Panc1 (cell line): ENCODE data around the gene FAAP100. TPM values are rescaled to one million over a fixed set of nuclear protein-coding genes. Genes with fewer than 3 reads are reported as not detected.

Source experiments
- ATAC-seq: fragments of 200-7000 bp; cut with Tn5 transposase; 2 replicates; pipeline ENCODE4 v1.9.1; 2020; ENCODE audit warnings: mild to moderate bottlenecking, moderate library complexity
- BruUV-seq: library from RNA; stranded (reverse); fragments of 400-500 nt; replicated peaks from 2 replicates; lab custom pipeline; 2021; lab: Mats Ljungman, UMichigan
- CTCF ChIA-PET: fragments of 300-600 bp; sonication (Branson Sonifier 250); formaldehyde crosslinking; loops from one replicate; lab custom pipeline; 2022; ENCODE audit warnings: antibody characterized with exemption; lab: Charles Lee
- POLR2A ChIA-PET: fragments of 300-600 bp; sonication (Branson Sonifier 250); formaldehyde crosslinking; loops from one replicate; lab custom pipeline; 2022; ENCODE audit warnings: antibody characterized with exemption; lab: Charles Lee
- DNase-seq: peaks from one replicate; pipeline ENCODE4 v3.0.0-alpha.2; 2010; ENCODE audit warnings: low read depth, low spot score
- H3K27ac ChIP-seq: 2 replicates; pipeline ENCODE4 v1.5.1; 2011; ENCODE audit warnings: mild to moderate bottlenecking, low read length, inconsistent platforms
- H3K27me3 ChIP-seq: fragments of 200-500 bp; sonication (Bioruptor generic); 2 replicates; pipeline ENCODE4 v1.6.0; 2014; ENCODE audit warnings: low read length, inconsistent platforms; ENCODE audit not compliant: control insufficient read depth, insufficient read depth
- H3K36me3 ChIP-seq: fragments of 200-500 bp; sonication (Bioruptor generic); 2 replicates; pipeline ENCODE4 v1.5.1; 2014; ENCODE audit warnings: inconsistent platforms, mild to moderate bottlenecking, low read length, moderate library complexity; ENCODE audit not compliant: control insufficient read depth, insufficient read depth
- H3K4me1 ChIP-seq: 2 replicates; pipeline ENCODE4 v1.5.1; 2011; ENCODE audit warnings: inconsistent platforms, mild to moderate bottlenecking, low read length, moderate library complexity; ENCODE audit not compliant: control insufficient read depth, insufficient read depth
- H3K4me3 ChIP-seq, 2 experiments: 2 replicates each; pipeline ENCODE4 v1.5.1; 2011 to 2012; ENCODE audit warnings: low read depth in 2 of 2, low read length in 2 of 2, mild to moderate bottlenecking in 2 of 2, inconsistent platforms in 1 of 2, moderate library complexity in 1 of 2
- H3K9me3 ChIP-seq: fragments of 200-500 bp; sonication (Bioruptor generic); 2 replicates; pipeline ENCODE4 v1.5.1; 2014; ENCODE audit warnings: low read depth, mild to moderate bottlenecking, inconsistent platforms, low read length, moderate library complexity; ENCODE audit not compliant: control insufficient read depth, insufficient read depth
- CTCF ChIP-seq: fragments of 450-650 bp; IDR thresholded peaks from 2 replicates; pipeline ENCODE4 v1.5.1; 2017; ENCODE audit warnings: mild to moderate bottlenecking
- POLR2AphosphoS5 ChIP-seq: IDR thresholded peaks from 2 replicates; pipeline ENCODE4 v1.6.1; 2012; ENCODE audit warnings: mild to moderate bottlenecking, low read depth, low read length, moderate library complexity
- REST ChIP-seq, 2 experiments: IDR thresholded peaks; 2 replicates each; pipeline ENCODE4 v1.6.1; 2011 to 2012; ENCODE audit warnings: low read depth in 2 of 2, control low read depth in 1 of 2, low read length in 1 of 2, mild to moderate bottlenecking in 1 of 2, moderate library complexity in 1 of 2; ENCODE audit not compliant: insufficient read depth in 1 of 2
- SIN3A ChIP-seq: IDR thresholded peaks from 2 replicates; pipeline ENCODE4 v1.6.1; 2012; ENCODE audit warnings: low read depth, mild to moderate bottlenecking, low read length, moderate library complexity, borderline replicate concordance; ENCODE audit not compliant: insufficient read depth
- TCF7L2 ChIP-seq: IDR thresholded peaks from 2 replicates; pipeline ENCODE4 v1.6.1; 2011; ENCODE audit warnings: mild to moderate bottlenecking, low read depth, low read length, inconsistent platforms
- in situ Hi-C: cut with HindIII; loops from 2 replicates; pipeline ENCODE4 v1.10.0; 2016; ENCODE audit warnings: low sequenced_read_pairs, low pct_unique_long_range_greater_than_20kb
- intact Hi-C: fragments of 100-400 bp; cut with micrococcal nuclease; formaldehyde crosslinking; loops from one replicate; pipeline ENCODE4 v1.10.0; 2022; ENCODE audit not compliant: unreplicated experiment
- total RNA-seq: library from RNA; stranded (reverse); gene quantifications from one replicate; pipeline ENCODE4 v1.2.1, GENCODE V29; 2021; ENCODE audit not compliant: unreplicated experiment

FAAP100 gene
- total RNA-seq, 1 experiment from 2014 or later: 265 TPM

GRCh38 chr17:81582749-81583148 is 30.6 kb upstream of the FAAP100 start:
- POLR2A ChIA-PET: no interaction called here
- no peaks in the 10 kb centered on the region for H3K27me3 ChIP-seq
- ATAC-seq: no peak
- peak overlapping the region; percentile 100 for H3K27ac ChIP-seq
- no TSS peak for BruUV-seq
- no peaks in the 10 kb centered on the region for H3K9me3 ChIP-seq
- no peak for DNase-seq
- no peak overlapping the region for H3K4me3 ChIP-seq
- intact Hi-C loops: no loop called here
- CTCF ChIA-PET: interaction anchor here (1.2 kb wide), 1 partner anchor 18 kb away, joined by 3 read pairs; no protein-coding TSS in a partner anchor
- peaks cover 73% of the 10 kb centered on the region for H3K4me1 ChIP-seq
- TF ChIP-seq TCF7L2 (no peak), REST (IDR thresholded peaks at IDR 0.05; ENCODE audit: insufficient read depth in 1 of 2, low read depth in 2 of 2, low read length in 1 of 2) (no peak), POLR2AphosphoS5 (no peak), CTCF (no peak), SIN3A (no peak)
- in situ Hi-C loops: no loop called here
- peaks cover 18% of the 10 kb centered on the region; the same call in 1 of the 2 replicates for H3K36me3 ChIP-seq

- CTCF ChIA-PET: interaction anchor here (1.2 kb wide), 1 partner anchor 18 kb away, joined by 3 read pairs; no protein-coding TSS in a partner anchor
These were observed 30.2 kb upstream of the FAAP100 start for GRCh38 chr17:81582341-81582740.

More at GRCh38 chr17:81582341-81582740, 30.2 kb upstream of the FAAP100 start:
- no peak for ATAC-seq
- Histone ChIP-seq H3K4me1 (peaks cover 77% of the 10 kb centered on the region), H3K36me3 (peaks cover 18% of the 10 kb centered on the region; the same call in 1 of the 2 replicates), H3K4me3 (no peak overlapping the region), H3K27ac (peak overlapping the region; percentile 100), H3K9me3 (no peaks in the 10 kb centered on the region), H3K27me3 (no peaks in the 10 kb centered on the region)
- POLR2A ChIA-PET: no interaction called here
- intact Hi-C loops (no loop called here), in situ Hi-C loops (no loop called here)
- no peak for TF ChIP-seq CTCF
- BruUV-seq: no TSS peak
- DNase-seq: no peak
